ENCODE data around the gene RTCA.

Gene RTCA

GRCh38 chr1:100219457-100219856 lies 46.6 kb upstream of the RTCA start:
- TF ChIP-seq ZFP30 (CRISPR knock-in tag; IDR thresholded peaks at IDR 0.05) (no peak), ISL1 (CRISPR knock-in tag; IDR thresholded peaks at IDR 0.05) (no peak), TOX (CRISPR knock-in tag; IDR thresholded peaks at IDR 0.05; ENCODE audit: borderline replicate concordance) (no peak), RARB (CRISPR knock-in tag; IDR thresholded peaks at IDR 0.05) (no peak)
- ATAC-seq = no peak

GRCh38 chr1:100219883-100220282 lies 46.1 kb upstream of the RTCA start:
- TF ChIP-seq CSRNP3 (CRISPR knock-in tag; IDR thresholded peaks at IDR 0.05) (no peak), TOX (CRISPR knock-in tag; IDR thresholded peaks at IDR 0.05; ENCODE audit: borderline replicate concordance) (no peak), OSR1 (CRISPR knock-in tag; IDR thresholded peaks at IDR 0.05) (no peak), RARB (CRISPR knock-in tag; IDR thresholded peaks at IDR 0.05) (no peak), GLIS3 (CRISPR knock-in tag; IDR thresholded peaks at IDR 0.05) (no peak), ZC3H10 (CRISPR knock-in tag; IDR thresholded peaks at IDR 0.05) (no peak), ARNTL (CRISPR knock-in tag; IDR thresholded peaks at IDR 0.05; ENCODE audit: borderline replicate concordance, low read depth) (no peak), TCF4 (CRISPR knock-in tag; IDR thresholded peaks at IDR 0.05; ENCODE audit: borderline replicate concordance) (no peak), CSDC2 (CRISPR knock-in tag; IDR thresholded peaks at IDR 0.05) (no peak), ZNF565 (CRISPR knock-in tag; conservative IDR thresholded peaks at IDR 0.05; ENCODE audit: low read depth) (no peak), ZFP30 (CRISPR knock-in tag; IDR thresholded peaks at IDR 0.05) (no peak), ZNF8 (CRISPR knock-in tag; IDR thresholded peaks at IDR 0.05) (no peak), ISL1 (CRISPR knock-in tag; IDR thresholded peaks at IDR 0.05) (no peak), PPARA (CRISPR knock-in tag; IDR thresholded peaks at IDR 0.05; ENCODE audit: borderline replicate concordance) (no peak), BACH2 (CRISPR knock-in tag; IDR thresholded peaks at IDR 0.05; ENCODE audit: borderline replicate concordance) (no peak), ESRRG (CRISPR knock-in tag; IDR thresholded peaks at IDR 0.05) (no peak), SNAI2 (CRISPR knock-in tag; IDR thresholded peaks at IDR 0.05) (no peak)
- TF ChIP-seq, protein P1, sequence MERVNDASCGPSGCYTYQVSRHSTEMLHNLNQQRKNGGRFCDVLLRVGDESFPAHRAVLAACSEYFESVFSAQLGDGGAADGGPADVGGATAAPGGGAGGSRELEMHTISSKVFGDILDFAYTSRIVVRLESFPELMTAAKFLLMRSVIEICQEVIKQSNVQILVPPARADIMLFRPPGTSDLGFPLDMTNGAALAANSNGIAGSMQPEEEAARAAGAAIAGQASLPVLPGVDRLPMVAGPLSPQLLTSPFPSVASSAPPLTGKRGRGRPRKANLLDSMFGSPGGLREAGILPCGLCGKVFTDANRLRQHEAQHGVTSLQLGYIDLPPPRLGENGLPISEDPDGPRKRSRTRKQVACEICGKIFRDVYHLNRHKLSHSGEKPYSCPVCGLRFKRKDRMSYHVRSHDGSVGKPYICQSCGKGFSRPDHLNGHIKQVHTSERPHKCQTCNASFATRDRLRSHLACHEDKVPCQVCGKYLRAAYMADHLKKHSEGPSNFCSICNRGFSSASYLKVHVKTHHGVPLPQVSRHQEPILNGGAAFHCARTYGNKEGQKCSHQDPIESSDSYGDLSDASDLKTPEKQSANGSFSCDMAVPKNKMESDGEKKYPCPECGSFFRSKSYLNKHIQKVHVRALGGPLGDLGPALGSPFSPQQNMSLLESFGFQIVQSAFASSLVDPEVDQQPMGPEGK (CRISPR knock-in tag; IDR thresholded peaks at IDR 0.05; ENCODE audit: borderline replicate concordance) = no peak
- TF ChIP-seq, protein P2, sequence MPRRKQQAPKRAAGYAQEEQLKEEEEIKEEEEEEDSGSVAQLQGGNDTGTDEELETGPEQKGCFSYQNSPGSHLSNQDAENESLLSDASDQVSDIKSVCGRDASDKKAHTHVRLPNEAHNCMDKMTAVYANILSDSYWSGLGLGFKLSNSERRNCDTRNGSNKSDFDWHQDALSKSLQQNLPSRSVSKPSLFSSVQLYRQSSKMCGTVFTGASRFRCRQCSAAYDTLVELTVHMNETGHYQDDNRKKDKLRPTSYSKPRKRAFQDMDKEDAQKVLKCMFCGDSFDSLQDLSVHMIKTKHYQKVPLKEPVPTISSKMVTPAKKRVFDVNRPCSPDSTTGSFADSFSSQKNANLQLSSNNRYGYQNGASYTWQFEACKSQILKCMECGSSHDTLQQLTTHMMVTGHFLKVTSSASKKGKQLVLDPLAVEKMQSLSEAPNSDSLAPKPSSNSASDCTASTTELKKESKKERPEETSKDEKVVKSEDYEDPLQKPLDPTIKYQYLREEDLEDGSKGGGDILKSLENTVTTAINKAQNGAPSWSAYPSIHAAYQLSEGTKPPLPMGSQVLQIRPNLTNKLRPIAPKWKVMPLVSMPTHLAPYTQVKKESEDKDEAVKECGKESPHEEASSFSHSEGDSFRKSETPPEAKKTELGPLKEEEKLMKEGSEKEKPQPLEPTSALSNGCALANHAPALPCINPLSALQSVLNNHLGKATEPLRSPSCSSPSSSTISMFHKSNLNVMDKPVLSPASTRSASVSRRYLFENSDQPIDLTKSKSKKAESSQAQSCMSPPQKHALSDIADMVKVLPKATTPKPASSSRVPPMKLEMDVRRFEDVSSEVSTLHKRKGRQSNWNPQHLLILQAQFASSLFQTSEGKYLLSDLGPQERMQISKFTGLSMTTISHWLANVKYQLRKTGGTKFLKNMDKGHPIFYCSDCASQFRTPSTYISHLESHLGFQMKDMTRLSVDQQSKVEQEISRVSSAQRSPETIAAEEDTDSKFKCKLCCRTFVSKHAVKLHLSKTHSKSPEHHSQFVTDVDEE (CRISPR knock-in tag; IDR thresholded peaks at IDR 0.05) = no peak
- no peak for ATAC-seq

GRCh38 chr1:100222428-100222827 lies 43.6 kb upstream of the RTCA start:
- ATAC-seq = no peak

More at GRCh38 chr1:100222428-100222827, 43.6 kb upstream of the RTCA start:
- TF ChIP-seq ESRRG (CRISPR knock-in tag; IDR thresholded peaks at IDR 0.05) (no peak), ZNF565 (CRISPR knock-in tag; conservative IDR thresholded peaks at IDR 0.05; ENCODE audit: low read depth) (no peak), ARNTL (CRISPR knock-in tag; IDR thresholded peaks at IDR 0.05; ENCODE audit: borderline replicate concordance, low read depth) (no peak), OSR1 (CRISPR knock-in tag; IDR thresholded peaks at IDR 0.05) (no peak), ZFP30 (CRISPR knock-in tag; IDR thresholded peaks at IDR 0.05) (no peak), ISL1 (CRISPR knock-in tag; IDR thresholded peaks at IDR 0.05) (no peak), RARB (CRISPR knock-in tag; IDR thresholded peaks at IDR 0.05) (no peak), PPARA (CRISPR knock-in tag; IDR thresholded peaks at IDR 0.05; ENCODE audit: borderline replicate concordance) (no peak), BACH2 (CRISPR knock-in tag; IDR thresholded peaks at IDR 0.05; ENCODE audit: borderline replicate concordance) (no peak), ZNF8 (CRISPR knock-in tag; IDR thresholded peaks at IDR 0.05) (no peak), SNAI2 (CRISPR knock-in tag; IDR thresholded peaks at IDR 0.05) (no peak), GLIS3 (CRISPR knock-in tag; IDR thresholded peaks at IDR 0.05) (no peak)
- TF ChIP-seq, protein P1 (CRISPR knock-in tag; IDR thresholded peaks at IDR 0.05; ENCODE audit: borderline replicate concordance) = no peak
- TF ChIP-seq, protein P3, sequence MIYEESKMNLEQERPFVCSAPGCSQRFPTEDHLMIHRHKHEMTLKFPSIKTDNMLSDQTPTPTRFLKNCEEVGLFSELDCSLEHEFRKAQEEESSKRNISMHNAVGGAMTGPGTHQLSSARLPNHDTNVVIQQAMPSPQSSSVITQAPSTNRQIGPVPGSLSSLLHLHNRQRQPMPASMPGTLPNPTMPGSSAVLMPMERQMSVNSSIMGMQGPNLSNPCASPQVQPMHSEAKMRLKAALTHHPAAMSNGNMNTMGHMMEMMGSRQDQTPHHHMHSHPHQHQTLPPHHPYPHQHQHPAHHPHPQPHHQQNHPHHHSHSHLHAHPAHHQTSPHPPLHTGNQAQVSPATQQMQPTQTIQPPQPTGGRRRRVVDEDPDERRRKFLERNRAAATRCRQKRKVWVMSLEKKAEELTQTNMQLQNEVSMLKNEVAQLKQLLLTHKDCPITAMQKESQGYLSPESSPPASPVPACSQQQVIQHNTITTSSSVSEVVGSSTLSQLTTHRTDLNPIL (CRISPR knock-in tag; IDR thresholded peaks at IDR 0.05; ENCODE audit: low read depth) = no peak
- TF ChIP-seq, protein P4, sequence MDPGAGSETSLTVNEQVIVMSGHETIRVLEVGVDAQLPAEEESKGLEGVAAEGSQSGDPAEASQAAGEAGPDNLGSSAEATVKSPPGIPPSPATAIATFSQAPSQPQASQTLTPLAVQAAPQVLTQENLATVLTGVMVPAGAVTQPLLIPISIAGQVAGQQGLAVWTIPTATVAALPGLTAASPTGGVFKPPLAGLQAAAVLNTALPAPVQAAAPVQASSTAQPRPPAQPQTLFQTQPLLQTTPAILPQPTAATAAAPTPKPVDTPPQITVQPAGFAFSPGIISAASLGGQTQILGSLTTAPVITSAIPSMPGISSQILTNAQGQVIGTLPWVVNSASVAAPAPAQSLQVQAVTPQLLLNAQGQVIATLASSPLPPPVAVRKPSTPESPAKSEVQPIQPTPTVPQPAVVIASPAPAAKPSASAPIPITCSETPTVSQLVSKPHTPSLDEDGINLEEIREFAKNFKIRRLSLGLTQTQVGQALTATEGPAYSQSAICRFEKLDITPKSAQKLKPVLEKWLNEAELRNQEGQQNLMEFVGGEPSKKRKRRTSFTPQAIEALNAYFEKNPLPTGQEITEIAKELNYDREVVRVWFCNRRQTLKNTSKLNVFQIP (CRISPR knock-in tag; IDR thresholded peaks at IDR 0.05; ENCODE audit: borderline replicate concordance, low read depth) = no peak
- TF ChIP-seq, protein P2 (CRISPR knock-in tag; IDR thresholded peaks at IDR 0.05) = no peak

Data from SK-N-SH treated with all-trans-retinoic acid at 6 μM for 48 hours (cell line).